Uterus (tissue), 4 donors: Measurements from ENCODE around the gene ABCB8. TPM values are rescaled to one million over a fixed set of nuclear protein-coding genes. Genes with fewer than 3 reads are reported as not detected.

ENCODE experiments used
- DNase-seq, 2 donors: peaks; one replicate each; pipeline ENCODE4 v3.0.0-alpha.2; 2019 to 2020
- H3K27ac ChIP-seq, 2 donors: fragments of 200-600 bp; sonication (generic); 1 replicate in 1 of 2; 2 replicates in 1 of 2; pipeline ENCODE4 v1.5.1; 2016 to 2018
- H3K27me3 ChIP-seq, 2 donors: fragments of 200-600 bp; sonication (generic); one replicate each; pipeline ENCODE4 v1.5.1; 2018 to 2019; ENCODE audit warnings: control low read depth in 1 of 2
- H3K36me3 ChIP-seq, 2 donors: fragments of 200-600 bp; sonication (generic); one replicate each; pipeline ENCODE4 v1.5.1; 2019; ENCODE audit warnings: control low read depth in 1 of 2
- H3K4me1 ChIP-seq, 2 donors: fragments of 200-600 bp; sonication (generic); one replicate each; pipeline ENCODE4 v1.5.1; 2018 to 2019; ENCODE audit warnings: control low read depth in 1 of 2
- H3K4me3 ChIP-seq, 2 donors: fragments of 200-600 bp; sonication (generic); 1 replicate in 1 of 2; 2 replicates in 1 of 2; pipeline ENCODE4 v1.5.1; 2018 to 2019; ENCODE audit warnings: mild to moderate bottlenecking in 1 of 2
- H3K9me3 ChIP-seq, 2 donors: fragments of 200-600 bp; sonication (generic); one replicate each; pipeline ENCODE4 v1.5.1; 2019; ENCODE audit warnings: control low read depth in 1 of 2
- POLR2A ChIP-seq, 2 donors: fragments of 450-650 bp; IDR thresholded peaks; one replicate each; pipeline ENCODE4 v1.6.1; 2016; ENCODE audit warnings: antibody characterized with exemption in 2 of 2, mild to moderate bottlenecking in 1 of 2, moderate library complexity in 1 of 2
- intact Hi-C: fragments of 100-400 bp; cut with DNase I; formaldehyde crosslinking; loops from one replicate; pipeline ENCODE4 v1.15.1; 2023; ENCODE audit warnings: low total_unique reads
- total RNA-seq, 4 donors: library from RNA; depleted of rRNA in 3 of 4; stranded (reverse); fragments of >200 nt in 3 of 4; gene quantifications; one replicate each; pipeline versions ENCODE4 v1.1.0 to v1.2.4, GENCODE V29; 2014 to 2023
- TF ChIP-seq, protein P1 (sequence below), 4 experiments: fragments of 200-600 bp in 2 of 4; fragments of 450-650 bp in 2 of 4; sonication (generic) in 2 of 4; IDR thresholded peaks; one replicate each; pipeline ENCODE4 v1.5.1; 2016 to 2019; ENCODE audit warnings: antibody characterized with exemption in 4 of 4, mild to moderate bottlenecking in 2 of 4, moderate library complexity in 1 of 4
- donor health status: DM: yes; HTN: yes; CAD: no.

ABCB8 gene
- total RNA-seq, 4 donors from 2014 or later = 18.7 to 54.3 (median 26.0) TPM

DNA sequence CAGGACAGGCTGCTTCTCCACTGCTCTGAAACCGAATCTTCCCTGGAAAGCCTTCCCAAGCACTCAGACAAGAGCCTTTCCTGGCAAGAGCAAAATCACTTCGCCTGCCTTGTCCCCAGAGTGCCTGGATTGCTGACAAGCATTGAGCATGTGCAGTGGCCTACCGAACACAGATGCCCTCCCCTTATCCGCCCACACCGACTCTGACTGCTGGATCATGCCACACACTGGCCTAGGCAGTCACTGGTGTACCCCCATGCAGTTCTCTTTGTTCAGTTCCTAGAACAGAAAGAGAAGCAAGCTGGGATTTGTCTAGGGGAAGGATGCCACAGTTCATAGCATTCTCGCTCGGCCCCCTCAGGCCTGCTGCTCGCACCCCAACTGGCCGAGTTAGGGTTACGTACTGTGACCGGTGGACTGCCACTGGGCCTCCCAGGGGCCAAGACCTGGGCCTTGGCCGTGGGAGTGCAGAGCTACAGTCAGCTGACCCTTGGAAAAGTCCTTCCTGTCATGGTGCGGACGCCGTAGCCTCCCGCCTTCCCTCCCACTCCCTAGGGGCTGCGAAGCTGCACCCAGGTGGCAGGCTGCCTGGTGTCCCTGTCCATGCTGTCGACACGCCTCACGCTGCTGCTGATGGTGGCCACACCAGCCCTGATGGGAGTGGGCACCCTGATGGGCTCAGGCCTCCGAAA lies 6.9 kb downstream of the ABCB8 start:
- Histone ChIP-seq H3K4me3 (no peak overlapping the region), H3K27ac (no peak overlapping the region), H3K27me3 (no peaks in the 10 kb centered on the region), H3K9me3 (no peaks in the 10 kb centered on the region), H3K4me1 (peaks cover 7 to 11% of the 10 kb centered on the region in 2 donors), H3K36me3 (no peaks in the 10 kb centered on the region)
- DNase-seq = no peak
- no peak for TF ChIP-seq POLR2A (IDR thresholded peaks at IDR 0.05)
- TF ChIP-seq, protein P1, sequence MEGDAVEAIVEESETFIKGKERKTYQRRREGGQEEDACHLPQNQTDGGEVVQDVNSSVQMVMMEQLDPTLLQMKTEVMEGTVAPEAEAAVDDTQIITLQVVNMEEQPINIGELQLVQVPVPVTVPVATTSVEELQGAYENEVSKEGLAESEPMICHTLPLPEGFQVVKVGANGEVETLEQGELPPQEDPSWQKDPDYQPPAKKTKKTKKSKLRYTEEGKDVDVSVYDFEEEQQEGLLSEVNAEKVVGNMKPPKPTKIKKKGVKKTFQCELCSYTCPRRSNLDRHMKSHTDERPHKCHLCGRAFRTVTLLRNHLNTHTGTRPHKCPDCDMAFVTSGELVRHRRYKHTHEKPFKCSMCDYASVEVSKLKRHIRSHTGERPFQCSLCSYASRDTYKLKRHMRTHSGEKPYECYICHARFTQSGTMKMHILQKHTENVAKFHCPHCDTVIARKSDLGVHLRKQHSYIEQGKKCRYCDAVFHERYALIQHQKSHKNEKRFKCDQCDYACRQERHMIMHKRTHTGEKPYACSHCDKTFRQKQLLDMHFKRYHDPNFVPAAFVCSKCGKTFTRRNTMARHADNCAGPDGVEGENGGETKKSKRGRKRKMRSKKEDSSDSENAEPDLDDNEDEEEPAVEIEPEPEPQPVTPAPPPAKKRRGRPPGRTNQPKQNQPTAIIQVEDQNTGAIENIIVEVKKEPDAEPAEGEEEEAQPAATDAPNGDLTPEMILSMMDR (IDR thresholded peaks at IDR 0.05) = no peak
- intact Hi-C loops = no loop called here

DNA sequence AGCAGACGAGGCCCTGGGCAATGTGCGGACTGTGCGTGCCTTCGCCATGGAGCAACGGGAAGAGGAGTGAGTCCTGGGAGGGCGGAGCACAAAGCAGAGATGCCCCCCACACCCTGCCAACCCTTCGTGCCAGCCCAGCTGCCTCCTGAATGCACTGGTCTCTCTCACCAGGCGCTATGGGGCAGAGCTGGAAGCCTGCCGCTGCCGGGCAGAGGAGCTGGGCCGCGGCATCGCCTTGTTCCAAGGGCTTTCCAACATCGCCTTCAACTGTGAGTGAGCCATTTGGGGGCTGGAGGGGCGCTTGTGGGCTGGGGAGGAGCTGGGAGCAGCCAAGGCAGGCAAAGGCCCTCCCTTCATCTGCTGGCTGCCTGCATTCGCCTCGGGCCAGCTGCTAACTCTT lies 7.7 kb downstream of the ABCB8 start:
- no peak overlapping the region for H3K27ac ChIP-seq
- H3K27me3 ChIP-seq = no peaks in the 10 kb centered on the region
- no peak for DNase-seq
- no peaks in the 10 kb centered on the region for H3K36me3 ChIP-seq
- no peak overlapping the region for H3K4me3 ChIP-seq
- H3K9me3 ChIP-seq = no peaks in the 10 kb centered on the region
- TF ChIP-seq, protein P1 (IDR thresholded peaks at IDR 0.05) = no peak
- TF ChIP-seq POLR2A (IDR thresholded peaks at IDR 0.05) = no peak
- intact Hi-C loops = no loop called here
- peaks cover 7 to 11% of the 10 kb centered on the region in 2 donors for H3K4me1 ChIP-seq

DNA sequence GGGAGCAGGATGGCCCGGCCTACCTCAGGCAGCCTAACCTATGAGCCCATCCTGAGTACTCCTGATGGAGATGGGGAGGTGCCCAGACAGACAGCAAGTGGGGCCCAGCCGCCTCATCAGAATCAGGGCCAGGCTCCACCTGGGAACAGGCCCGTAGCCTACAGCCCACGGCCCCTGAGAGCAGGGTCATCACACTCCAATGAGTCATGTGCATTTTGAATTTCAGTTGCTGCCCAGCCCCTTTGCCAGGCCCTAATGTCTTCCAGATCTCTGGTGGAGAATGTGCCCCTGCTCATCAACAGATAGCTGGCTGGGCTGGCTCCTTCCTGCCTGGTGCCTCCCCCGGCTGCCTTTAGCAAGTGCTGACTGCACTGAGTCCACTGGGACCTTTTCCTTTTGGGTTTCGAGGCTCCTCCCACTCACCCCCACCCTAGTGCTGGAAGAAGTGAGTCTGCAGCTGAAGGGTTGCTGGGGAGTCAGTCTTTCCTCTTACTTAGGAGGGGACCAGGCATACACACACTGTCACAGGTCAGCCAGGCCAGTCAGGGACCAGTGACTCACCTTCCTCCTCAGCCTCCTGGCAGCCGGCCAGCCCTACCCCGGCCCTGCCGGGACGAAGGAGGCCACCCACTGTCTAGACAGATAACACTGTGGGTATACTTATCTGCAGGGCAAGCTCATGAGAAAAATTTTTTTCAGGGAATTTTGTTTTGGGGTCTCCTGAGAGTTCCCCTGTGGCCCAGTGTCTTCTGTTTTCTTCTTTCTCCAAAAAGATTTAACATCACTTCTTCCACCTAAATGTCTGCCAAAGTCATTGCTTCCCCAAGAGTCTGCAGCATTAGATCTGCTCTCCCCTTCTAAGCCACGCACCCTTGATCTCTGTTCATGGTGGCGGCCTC lies 10.9 kb downstream of the ABCB8 start:
- H3K9me3 ChIP-seq = no peaks in the 10 kb centered on the region
- peak overlapping the region; percentile 79 for H3K27ac ChIP-seq
- no peaks in the 10 kb centered on the region for H3K27me3 ChIP-seq
- intact Hi-C loops = no loop called here
- peaks cover 7 to 11% of the 10 kb centered on the region in 2 donors for H3K4me1 ChIP-seq
- H3K4me3 ChIP-seq = no peak overlapping the region
- peak; percentile 74 to 92 for DNase-seq
- TF ChIP-seq POLR2A (IDR thresholded peaks at IDR 0.05) = peak in 1 of 2 donors; percentile 35
- TF ChIP-seq, protein P1 (IDR thresholded peaks at IDR 0.05) = no peak
- no peaks in the 10 kb centered on the region for H3K36me3 ChIP-seq

DNA sequence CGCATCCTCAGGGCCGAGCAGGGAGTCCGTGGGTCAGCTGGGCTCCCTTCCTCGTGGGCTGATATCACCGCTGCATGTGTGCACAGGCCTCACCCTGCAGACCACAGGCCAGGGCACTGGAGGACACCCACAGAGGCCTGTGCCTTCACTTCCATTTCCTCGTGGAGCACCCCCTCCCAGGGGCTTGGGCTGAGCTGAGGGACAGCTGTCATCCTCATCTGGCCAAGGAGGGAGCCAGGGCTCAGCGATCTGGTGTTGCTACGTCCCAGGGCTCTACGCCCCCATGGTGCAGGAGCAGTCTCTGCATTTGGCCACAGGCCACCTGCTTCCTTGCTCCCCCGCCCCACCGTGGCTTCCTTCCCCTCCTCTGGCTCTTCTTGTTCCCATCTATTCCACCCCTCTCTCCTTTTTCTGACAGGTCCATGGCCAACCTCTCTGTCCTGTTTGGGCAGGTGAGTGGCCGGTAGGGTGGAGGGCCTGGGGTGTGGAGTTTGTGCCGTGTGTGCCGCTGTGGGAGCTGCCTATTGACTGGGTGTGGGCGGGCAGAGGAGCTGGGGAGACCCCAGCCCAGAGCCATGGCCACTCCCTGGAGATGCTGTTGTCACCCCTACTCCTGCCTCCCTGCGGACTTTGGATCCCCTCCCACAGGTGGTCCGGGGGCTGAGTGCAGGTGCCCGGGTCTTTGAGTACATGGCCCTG lies 11.7 kb downstream of the ABCB8 start:
- intact Hi-C loops = no loop called here
- peak overlapping the region; percentile 79 for H3K27ac ChIP-seq
- DNase-seq = no peak

More for the DNA sequence above, 11.7 kb downstream of the ABCB8 start:
- Histone ChIP-seq H3K9me3 (no peaks in the 10 kb centered on the region), H3K27me3 (no peaks in the 10 kb centered on the region), H3K4me1 (peaks cover 7 to 11% of the 10 kb centered on the region in 2 donors), H3K36me3 (no peaks in the 10 kb centered on the region), H3K4me3 (no peak overlapping the region)
- no peak for TF ChIP-seq POLR2A (IDR thresholded peaks at IDR 0.05)
- TF ChIP-seq, protein P1 (IDR thresholded peaks at IDR 0.05) = no peak
